ENCODE measurements around the gene GAB2. TPM values are rescaled to one million over a fixed set of nuclear protein-coding genes. Genes with fewer than 3 reads are reported as not detected.

GAB2 gene
- total and polyA plus RNA-seq, 2 donors (not counting 1 experiment from before 2014, with no cell fraction given), result 5.8 to 85.9 TPM

GRCh38 chr11:78381865-78382264, 35.8 kb downstream of the GAB2 start:
- no peak for ATAC-seq (ENCODE audit: low read depth)
- no peak overlapping the region for H3K27ac Mint-ChIP-seq
- intact Hi-C loops (cut with micrococcal nuclease), result no loop called here

GRCh38 chr11:78380615-78381051, 37.0 kb downstream of the GAB2 start:
- no peak for TF ChIP-seq CTCF (IDR thresholded peaks at IDR 0.05)
- no peak for TF ChIP-seq EZH2 (IDR thresholded peaks at IDR 0.05; ENCODE audit: borderline replicate concordance, insufficient read depth, low read depth, low read length, poor library complexity, severe bottlenecking)
- intact Hi-C loops (cut with micrococcal nuclease), result no loop called here
- Histone ChIP-seq H3K4me3 (ENCODE audit: control extremely low read depth in 1 of 5, extremely low read depth in 1 of 5, insufficient read depth in 1 of 5, low read depth in 2 of 5, low read length in 4 of 5) (no peak overlapping the region), H3K36me3 (replicated peaks in 1 of 2; ENCODE audit: control extremely low read depth in 1 of 2, control insufficient read depth in 1 of 2, extremely low read depth in 1 of 2, insufficient read depth in 2 of 2, low read length in 1 of 2) (no peaks in the 10 kb centered on the region), H3K27ac (ENCODE audit: low read length in 2 of 2) (no peak overlapping the region), H3K9me3 (ENCODE audit: control extremely low read depth in 1 of 3, control insufficient read depth in 2 of 3, insufficient read depth in 1 of 3, low read length in 2 of 3) (peaks cover 2 to 16% (median 14%) of the 10 kb centered on the region in 3 donors), H3K4me1 (ENCODE audit: control insufficient read depth in 2 of 2, insufficient read depth in 2 of 2, low read length in 2 of 2) (peaks cover 7 to 11% of the 10 kb centered on the region in 2 donors), H3K79me2 (ENCODE audit: control insufficient read depth, insufficient read depth, low read length) (peaks cover 56% of the 10 kb centered on the region), H4K20me1 (ENCODE audit: control insufficient read depth, insufficient read depth, low read length, poor library complexity, severe bottlenecking) (no peaks in the 10 kb centered on the region), H3K27me3 (replicated peaks in 1 of 4; ENCODE audit: control extremely low read depth in 1 of 4, control insufficient read depth in 3 of 4, insufficient read depth in 4 of 4, low read length in 3 of 4) (no peaks in the 10 kb centered on the region), H3K9ac (ENCODE audit: low read length) (no peak overlapping the region), H3K4me2 (replicated peaks; ENCODE audit: low read depth, low read length, poor library complexity, severe bottlenecking) (no peak overlapping the region), H2AFZ (ENCODE audit: insufficient read depth, low read depth, low read length, poor library complexity, severe bottlenecking) (no peak overlapping the region)
- ATAC-seq (ENCODE audit: low read depth) (no peak), DNase-seq (no peak)
- no peaks in the 10 kb centered on the region for H3K27me3 Mint-ChIP-seq
- H3K9me3 Mint-ChIP-seq (ENCODE audit: insufficient read depth), result peaks cover 10% of the 10 kb centered on the region
- peaks cover 37% of the 10 kb centered on the region for H3K4me1 Mint-ChIP-seq
- no peak overlapping the region for H3K4me3 Mint-ChIP-seq
- WGBS (ENCODE audit: insufficient coverage), result 86% methylated on average over 1 of the region's 5 CpGs
- CTCF ChIA-PET, result no interaction called here
- H3K27ac Mint-ChIP-seq, result no peak overlapping the region
- POLR2A ChIA-PET, result no interaction called here

More at GRCh38 chr11:78381865-78382264, 35.8 kb downstream of the GAB2 start:
- WGBS (ENCODE audit: insufficient coverage), result 100% methylated on average over 3 of the region's 4 CpGs
- Mint-ChIP-seq H3K4me1 (peaks cover 31% of the 10 kb centered on the region), H3K27me3 (no peaks in the 10 kb centered on the region), H3K9me3 (ENCODE audit: insufficient read depth) (peaks cover 10% of the 10 kb centered on the region), H3K4me3 (no peak overlapping the region)
- Histone ChIP-seq H3K27ac (ENCODE audit: low read length in 2 of 2) (no peak overlapping the region), H3K36me3 (replicated peaks in 1 of 2; ENCODE audit: control extremely low read depth in 1 of 2, control insufficient read depth in 1 of 2, extremely low read depth in 1 of 2, insufficient read depth in 2 of 2, low read length in 1 of 2) (no peaks in the 10 kb centered on the region), H3K4me2 (replicated peaks; ENCODE audit: low read depth, low read length, poor library complexity, severe bottlenecking) (no peak overlapping the region), H2AFZ (ENCODE audit: insufficient read depth, low read depth, low read length, poor library complexity, severe bottlenecking) (no peak overlapping the region), H3K27me3 (replicated peaks in 1 of 4; ENCODE audit: control extremely low read depth in 1 of 4, control insufficient read depth in 3 of 4, insufficient read depth in 4 of 4, low read length in 3 of 4) (no peaks in the 10 kb centered on the region), H4K20me1 (ENCODE audit: control insufficient read depth, insufficient read depth, low read length, poor library complexity, severe bottlenecking) (no peaks in the 10 kb centered on the region), H3K9me3 (ENCODE audit: control extremely low read depth in 1 of 3, control insufficient read depth in 2 of 3, insufficient read depth in 1 of 3, low read length in 2 of 3) (peaks cover 2 to 15% (median 13%) of the 10 kb centered on the region in 3 donors), H3K4me3 (ENCODE audit: control extremely low read depth in 1 of 5, extremely low read depth in 1 of 5, insufficient read depth in 1 of 5, low read depth in 2 of 5, low read length in 4 of 5) (no peak overlapping the region), H3K4me1 (ENCODE audit: control insufficient read depth in 2 of 2, insufficient read depth in 2 of 2, low read length in 2 of 2) (peaks cover 7 to 11% of the 10 kb centered on the region in 2 donors), H3K79me2 (ENCODE audit: control insufficient read depth, insufficient read depth, low read length) (peaks cover 50% of the 10 kb centered on the region), H3K9ac (ENCODE audit: low read length) (no peak overlapping the region)
- TF ChIP-seq EZH2 (IDR thresholded peaks at IDR 0.05; ENCODE audit: borderline replicate concordance, insufficient read depth, low read depth, low read length, poor library complexity, severe bottlenecking) (no peak), CTCF (IDR thresholded peaks at IDR 0.05) (no peak)
- ChIA-PET CTCF (interaction anchor here (0.6 kb wide), 1 partner anchor 113 kb away, joined by 3 read pairs; no protein-coding TSS in a partner anchor), POLR2A (no interaction called here)
- no peak for DNase-seq
